GM23248 (cell line): Measurements from ENCODE around the gene DOK4. TPM values are rescaled to one million over a fixed set of nuclear protein-coding genes. Genes with fewer than 3 reads are reported as not detected.

Source experiments
- DNase-seq: peaks from one replicate; pipeline ENCODE4 v3.0.0-alpha.2; 2015
- H2AFZ ChIP-seq: fragments of 200-600 bp; sonication (generic); 2 replicates; pipeline ENCODE4 v1.6.1; 2016; ENCODE audit warnings: antibody characterized with exemption
- H3F3A ChIP-seq: fragments of 200-600 bp; sonication (generic); 2 replicates; pipeline ENCODE4 v1.6.1; 2016; ENCODE audit warnings: mild to moderate bottlenecking, antibody characterized with exemption, mixed run types; ENCODE audit not compliant: insufficient read depth
- H3K27ac ChIP-seq: fragments of 200-600 bp; sonication (generic); 2 replicates; pipeline ENCODE4 v1.5.1; 2016; ENCODE audit warnings: mild to moderate bottlenecking
- H3K27me3 ChIP-seq: fragments of 200-600 bp; sonication (generic); replicated peaks from 2 replicates; pipeline ENCODE4 v1.6.1; 2016; ENCODE audit warnings: mild to moderate bottlenecking; ENCODE audit not compliant: insufficient read depth
- H3K36me3 ChIP-seq: fragments of 200-600 bp; sonication (generic); 2 replicates; pipeline ENCODE4 v1.6.1; 2016; ENCODE audit warnings: low read depth, mild to moderate bottlenecking
- H3K4me1 ChIP-seq: fragments of 200-600 bp; sonication (generic); 2 replicates; pipeline ENCODE4 v1.6.1; 2016; ENCODE audit warnings: mild to moderate bottlenecking; ENCODE audit not compliant: insufficient read depth
- H3K4me2 ChIP-seq: fragments of 200-600 bp; sonication (generic); one replicate; pipeline ENCODE4 v1.6.1; 2016; ENCODE audit warnings: mild to moderate bottlenecking; ENCODE audit not compliant: unreplicated experiment
- H3K4me3 ChIP-seq: fragments of 200-600 bp; sonication (generic); 2 replicates; pipeline ENCODE4 v1.5.1; 2016; ENCODE audit warnings: mild to moderate bottlenecking
- H3K79me2 ChIP-seq: fragments of 200-600 bp; sonication (generic); 2 replicates; pipeline ENCODE4 v1.6.1; 2016; ENCODE audit warnings: mild to moderate bottlenecking; ENCODE audit not compliant: insufficient read depth
- H3K9ac ChIP-seq: fragments of 200-600 bp; sonication (generic); 2 replicates; pipeline ENCODE4 v1.6.1; 2016; ENCODE audit warnings: mild to moderate bottlenecking
- H3K9me2 ChIP-seq: fragments of 200-600 bp; sonication (generic); 2 replicates; pipeline ENCODE4 v1.6.1; 2016; ENCODE audit warnings: mixed run types, mild to moderate bottlenecking, moderate library complexity; ENCODE audit not compliant: insufficient read depth
- H3K9me3 ChIP-seq: fragments of 200-600 bp; sonication (generic); one replicate; pipeline ENCODE4 v1.6.1; 2017; ENCODE audit warnings: low read depth
- H4K20me1 ChIP-seq: fragments of 200-600 bp; sonication (generic); 2 replicates; pipeline ENCODE4 v1.6.0; 2016; ENCODE audit not compliant: insufficient read depth
- EZH2 ChIP-seq: fragments of 200-600 bp; sonication (generic); IDR thresholded peaks from 2 replicates; pipeline ENCODE4 v1.6.1; 2018; ENCODE audit warnings: antibody characterized with exemption, mild to moderate bottlenecking; ENCODE audit not compliant: insufficient read depth, poor library complexity, severe bottlenecking
- EZH2phosphoT487 ChIP-seq: fragments of 200-600 bp; sonication (generic); IDR thresholded peaks from 2 replicates; pipeline ENCODE4 v1.6.1; 2018; ENCODE audit warnings: antibody characterized with exemption, moderate library complexity, mild to moderate bottlenecking, low read depth; ENCODE audit not compliant: insufficient read depth
- WGBS, 2 experiments: methylation state at CpG; one replicate each; pipeline ENCODE4 v1.1.6; 2015 to 2017; ENCODE audit warnings: low lambda C conversion rate in 2 of 2, low coverage in 1 of 2; ENCODE audit errors: missing lambda C conversion rate in 2 of 2; 5-methylcytosine and 5-hydroxymethylcytosine counted together
- in situ Hi-C: fragments of 300-500 bp; cut with MboI; formaldehyde crosslinking; loops from 2 replicates; pipeline ENCODE4 v1.15.0; 2020
- polyA plus RNA-seq: library from polyadenylated mRNA; unstranded; fragments of >200 nt; fragmentation: Nextera tagmentation; extraction: Ambion mirVana; gene quantifications from 2 replicates; pipeline ENCODE4 v1.2.1, GENCODE V29; 2016
- total RNA-seq: library from RNA; depleted of rRNA; stranded (reverse); fragments of >200 nt; shearing (Covaris generic); gene quantifications from 2 replicates; pipeline ENCODE4 v1.2.3, GENCODE V29; 2014

Gene DOK4
- total and polyA plus RNA-seq, 2 experiments from 2014 or later: 44.6 to 60.5 TPM

DNA sequence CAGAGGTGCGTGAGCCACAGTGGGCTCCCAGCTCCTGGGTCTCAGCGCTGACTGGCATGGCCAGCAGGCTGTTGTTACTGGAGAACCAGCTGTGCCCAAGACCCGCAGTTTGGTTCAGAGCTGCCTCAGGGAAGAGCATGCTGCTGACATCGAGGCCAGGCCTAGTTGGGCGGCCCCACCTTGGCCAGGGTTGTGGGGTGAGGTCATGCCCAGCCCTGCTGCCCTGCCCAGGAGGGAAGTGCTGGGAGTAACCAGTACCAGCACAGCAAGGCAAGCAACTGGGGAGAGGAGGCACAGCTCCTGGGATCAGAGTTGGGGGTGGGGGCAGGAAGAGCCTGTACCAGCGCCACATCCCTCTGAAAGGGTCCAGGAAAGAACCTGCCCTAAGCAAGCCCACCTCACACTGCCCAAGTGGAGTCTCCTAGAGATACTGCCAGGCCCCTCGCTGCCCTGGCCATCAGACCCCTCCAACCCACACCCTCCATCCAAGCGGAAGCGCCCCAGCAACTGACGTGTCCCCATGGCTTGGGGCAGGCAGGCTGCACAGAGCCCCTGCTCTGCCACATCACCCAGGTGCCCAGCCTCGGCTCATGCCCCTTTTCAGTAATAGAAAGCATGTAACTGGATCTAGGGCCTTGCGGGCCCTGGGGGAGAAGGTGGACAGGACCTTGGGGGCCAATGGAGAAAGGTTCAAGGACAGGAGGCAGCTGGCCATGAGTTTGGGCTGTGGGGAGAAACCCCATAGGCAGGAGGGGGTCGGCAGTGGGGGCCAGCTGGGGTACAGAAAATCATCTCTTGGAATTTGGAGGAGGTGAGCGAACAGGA lies 990 bp downstream of the DOK4 start:
- DNase-seq: peak; percentile 63
- Histone ChIP-seq H3K36me3 (no peaks in the 10 kb centered on the region), H3F3A (0 out of 2 replicates have a peak, but pooled peaks cover 10% of the 10 kb centered on the region), H3K9me3 (no peaks in the 10 kb centered on the region), H3K27me3 (no peaks in the 10 kb centered on the region), H3K27ac (peak overlapping the region; percentile 83), H3K9me2 (no peaks in the 10 kb centered on the region), H3K9ac (peak overlapping the region; percentile 98), H3K4me1 (peaks cover 24% of the 10 kb centered on the region), H2AFZ (peak overlapping the region; percentile 79), H4K20me1 (no peaks in the 10 kb centered on the region), H3K4me3 (peak overlapping the region; percentile 96), H3K79me2 (peaks cover 12% of the 10 kb centered on the region), H3K4me2 (peak overlapping the region; percentile 98)
- 39 to 45% methylated on average over 13 to 14 of the region's 14 CpGs for WGBS, 2 experiments
- TF ChIP-seq EZH2 (no peak), EZH2phosphoT487 (no peak)
- in situ Hi-C loops: no loop called here

DNA sequence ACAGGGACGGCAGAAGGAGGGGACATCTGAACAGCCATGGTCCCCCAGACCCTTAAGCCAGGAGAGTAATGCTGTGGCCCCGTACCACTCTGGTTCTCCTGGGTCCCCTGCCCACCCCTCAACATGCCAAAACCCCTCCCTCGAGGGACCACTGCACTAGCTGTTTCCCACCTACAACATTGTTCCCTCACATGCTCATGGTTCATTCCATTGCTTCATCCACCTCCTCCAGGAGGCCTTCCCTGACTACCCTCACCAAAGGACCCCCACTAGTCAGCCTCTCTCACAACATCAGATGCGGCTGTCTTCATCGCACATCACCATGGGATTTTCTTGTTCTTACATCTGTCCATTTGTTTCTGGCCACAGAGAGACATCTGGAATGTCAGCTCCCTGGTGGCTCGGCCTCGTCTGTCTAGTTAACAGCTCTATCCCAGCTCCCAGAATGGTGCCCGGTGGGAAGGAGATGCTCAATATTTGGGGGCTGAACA lies 1.7 kb downstream of the DOK4 start:
- TF ChIP-seq EZH2phosphoT487: no peak
- no peak for TF ChIP-seq EZH2
- H3K27ac ChIP-seq: no peak overlapping the region
- H3K79me2 ChIP-seq: peaks cover 13% of the 10 kb centered on the region
- peak overlapping the region; percentile 98 for H3K9ac ChIP-seq
- no peak overlapping the region for H3K4me2 ChIP-seq
- in situ Hi-C loops: no loop called here
- H4K20me1 ChIP-seq: no peaks in the 10 kb centered on the region
- no peaks in the 10 kb centered on the region for H3K9me3 ChIP-seq
- DNase-seq: no peak
- no peaks in the 10 kb centered on the region for H3K27me3 ChIP-seq
- peak overlapping the region; percentile 96; the same call in 1 of the 2 replicates for H3K4me3 ChIP-seq
- WGBS, 2 experiments: 81 to 83% methylated on average over 8 of the region's 8 CpGs
- H3K9me2 ChIP-seq: no peaks in the 10 kb centered on the region
- peaks cover 30% of the 10 kb centered on the region for H3K4me1 ChIP-seq
- H3F3A ChIP-seq: 0 out of 2 replicates have a peak, but pooled peaks cover 10% of the 10 kb centered on the region
- no peaks in the 10 kb centered on the region for H3K36me3 ChIP-seq
- no peak overlapping the region for H2AFZ ChIP-seq

DNA sequence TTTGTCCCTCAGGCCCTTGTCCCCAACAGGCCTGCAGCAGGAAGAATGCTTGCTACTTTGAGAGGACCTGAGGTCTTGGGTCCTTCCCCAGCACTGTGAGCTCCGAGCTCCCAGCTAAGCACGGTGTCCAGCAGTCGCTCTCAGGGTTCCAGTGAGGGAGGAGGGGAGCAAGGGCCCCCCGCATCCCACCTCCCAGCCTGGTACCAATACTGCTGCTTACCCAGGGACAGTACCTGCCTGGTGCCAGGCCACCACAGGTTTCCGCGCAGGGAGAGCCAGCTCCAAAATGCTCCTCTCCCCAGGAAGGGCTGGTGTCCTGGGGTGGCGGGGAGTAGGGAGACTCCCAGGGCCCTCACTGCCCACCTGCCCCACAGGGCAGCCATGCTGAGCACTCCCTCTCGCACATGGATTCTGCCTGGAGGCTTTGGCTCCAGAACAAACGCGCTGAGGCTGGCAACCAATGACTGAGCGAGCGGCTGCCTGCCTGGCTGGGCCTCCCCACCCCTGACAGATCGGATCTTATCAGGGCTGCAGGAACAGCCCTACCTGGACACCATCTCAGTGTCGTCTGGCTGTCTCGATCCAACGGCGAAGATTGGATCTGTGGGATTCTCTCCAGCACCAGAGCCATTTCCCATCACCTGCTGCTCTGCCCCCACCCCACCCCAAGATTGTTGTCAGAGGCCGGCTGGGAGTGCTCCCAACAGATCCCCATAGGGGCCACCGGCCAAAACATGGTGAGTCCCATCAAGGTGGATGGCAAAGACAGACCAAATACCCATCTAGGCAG lies 2.4 kb downstream of the DOK4 start:
- TF ChIP-seq EZH2 (no peak), EZH2phosphoT487 (no peak)
- H2AFZ ChIP-seq: no peak overlapping the region
- no peaks in the 10 kb centered on the region for H4K20me1 ChIP-seq
- H3K9me3 ChIP-seq: no peaks in the 10 kb centered on the region
- H3K27me3 ChIP-seq: no peaks in the 10 kb centered on the region
- in situ Hi-C loops: no loop called here
- H3K4me2 ChIP-seq: no peak overlapping the region
- H3K4me3 ChIP-seq: no peak overlapping the region
- 0 out of 2 replicates have a peak, but pooled peaks cover 10% of the 10 kb centered on the region for H3F3A ChIP-seq
- H3K9ac ChIP-seq: no peak overlapping the region
- peaks cover 19% of the 10 kb centered on the region for H3K79me2 ChIP-seq
- no peaks in the 10 kb centered on the region for H3K9me2 ChIP-seq
- no peak for DNase-seq
- H3K4me1 ChIP-seq: peaks cover 30% of the 10 kb centered on the region
- no peaks in the 10 kb centered on the region for H3K36me3 ChIP-seq
- 89 to 92% methylated on average over 14 to 19 of the region's 19 CpGs for WGBS, 2 experiments
- no peak overlapping the region for H3K27ac ChIP-seq

GRCh38 chr16:57482845-57483545 lies 3.3 kb downstream of the DOK4 start:
- no peak overlapping the region for H3K4me3 ChIP-seq
- no peak overlapping the region for H3K9ac ChIP-seq
- in situ Hi-C loops: no loop called here
- WGBS, 2 experiments: 77 to 83% methylated on average over 14 of the region's 14 CpGs
- no peak overlapping the region for H3K27ac ChIP-seq
- H2AFZ ChIP-seq: no peak overlapping the region
- no peaks in the 10 kb centered on the region for H3K9me3 ChIP-seq
- no peaks in the 10 kb centered on the region for H3K9me2 ChIP-seq
- no peaks in the 10 kb centered on the region for H3K36me3 ChIP-seq
- DNase-seq: no peak
- H3K79me2 ChIP-seq: peaks cover 29% of the 10 kb centered on the region
- H3F3A ChIP-seq: 0 out of 2 replicates have a peak, but pooled peaks cover 10% of the 10 kb centered on the region
- TF ChIP-seq EZH2phosphoT487: no peak
- no peak for TF ChIP-seq EZH2
- no peaks in the 10 kb centered on the region for H3K27me3 ChIP-seq
- no peak overlapping the region for H3K4me2 ChIP-seq
- H3K4me1 ChIP-seq: peaks cover 34% of the 10 kb centered on the region
- H4K20me1 ChIP-seq: no peaks in the 10 kb centered on the region
